HCT116 (cell line): ENCODE results near the gene RALGPS2. TPM values are rescaled to one million over a fixed set of nuclear protein-coding genes. Genes with fewer than 3 reads are reported as not detected.

ENCODE experiments used
- ATAC-seq: fragments of 200-7000 bp; cut with Tn5 transposase; 2 replicates; pipeline ENCODE4 v1.9.1; 2020; ENCODE audit warnings: mild to moderate bottlenecking, moderate library complexity
- BruUV-seq: library from RNA; stranded (reverse); fragments of 400-500 nt; replicated peaks from 2 replicates; lab custom pipeline; 2021; lab: Mats Ljungman, UMichigan
- CTCF ChIA-PET: fragments of 300-600 bp; sonication (Branson Sonifier 250); formaldehyde crosslinking; loops from one replicate; lab custom pipeline; 2021; ENCODE audit warnings: antibody characterized with exemption; lab: Charles Lee
- POLR2A ChIA-PET: fragments of 300-600, 350-600 bp; sonication (Branson Sonifier 250); formaldehyde crosslinking; loops from one replicate; lab custom pipeline; 2021; ENCODE audit warnings: antibody characterized with exemption; lab: Charles Lee
- RAD21 ChIA-PET, 2 experiments: fragments of 300-600 bp; sonication (Branson Sonifier 250); formaldehyde crosslinking; loops; one replicate each; lab custom pipeline; 2023; ENCODE audit warnings: low total read pairs in 2 of 2; ENCODE audit not compliant: uncharacterized antibody in 2 of 2, unreplicated experiment in 2 of 2, low non-redundant PET in 1 of 2; lab: Charles Lee
- DNase-seq: peaks from one replicate; pipeline ENCODE4 v3.0.0-alpha.2; 2010; ENCODE audit warnings: low read depth, low spot score
- H2AFZ ChIP-seq: fragments of 200-600 bp; shearing (Covaris generic), sonication (generic); 2 replicates; pipeline ENCODE4 v1.6.1; 2017; ENCODE audit warnings: low read depth, mixed run types, mixed read lengths, antibody characterized with exemption, low read length; ENCODE audit not compliant: poor library complexity, severe bottlenecking
- H3K27ac ChIP-seq: 2 replicates; pipeline ENCODE4 v1.5.1; 2012; ENCODE audit warnings: low read depth, low read length
- H3K27me3 ChIP-seq: fragments of 200-600 bp; sonication (generic); 2 replicates; pipeline ENCODE4 v1.6.1; 2016; ENCODE audit warnings: mixed run types, low read length, mixed read lengths; ENCODE audit not compliant: insufficient read depth
- H3K36me3 ChIP-seq, 2 experiments: fragments of 200-500 bp in 1 of 2; fragments of 200-600 bp in 1 of 2; sonication (Bioruptor generic) in 1 of 2; sonication (generic) in 1 of 2; 2 replicates each; pipeline versions ENCODE4 v1.5.1 to v1.6.1; 2014 to 2016; ENCODE audit warnings: low read length in 2 of 2, inconsistent platforms in 1 of 2, mixed read lengths in 1 of 2, mixed run types in 1 of 2; ENCODE audit not compliant: insufficient read depth in 2 of 2, control insufficient read depth in 1 of 2
- H3K4me1 ChIP-seq, 2 experiments: fragments of 200-600 bp in 1 of 2; sonication (generic) in 1 of 2; 2 replicates each; pipeline versions ENCODE4 v1.5.1 to v1.6.1; 2012 to 2017; ENCODE audit warnings: low read length in 2 of 2, inconsistent platforms in 1 of 2, mild to moderate bottlenecking in 1 of 2, mixed read lengths in 1 of 2, mixed run types in 1 of 2, moderate library complexity in 1 of 2; ENCODE audit not compliant: insufficient read depth in 2 of 2, control insufficient read depth in 1 of 2
- H3K4me2 ChIP-seq: fragments of 200-600 bp; sonication (generic); 2 replicates; pipeline ENCODE4 v1.6.1; 2017; ENCODE audit warnings: mixed run types, low read length, mixed read lengths
- H3K4me3 ChIP-seq, 2 experiments: fragments of 200-600 bp in 1 of 2; sonication (generic) in 1 of 2; replicated peaks in 1 of 2; 2 replicates each; pipeline ENCODE4 v1.5.1; 2011 to 2016; ENCODE audit warnings: low read length in 2 of 2, control low read depth in 1 of 2, low read depth in 1 of 2, mild to moderate bottlenecking in 1 of 2, mixed read lengths in 1 of 2, mixed run types in 1 of 2
- H3K79me2 ChIP-seq: fragments of 200-600 bp; sonication (generic); 2 replicates; pipeline ENCODE4 v1.6.1; 2017; ENCODE audit warnings: mild to moderate bottlenecking, mixed run types, low read length, moderate library complexity, mixed read lengths; ENCODE audit not compliant: insufficient read depth
- H3K9ac ChIP-seq: fragments of 200-600 bp; sonication (generic); 2 replicates; pipeline ENCODE4 v1.6.1; 2016; ENCODE audit warnings: low read length, mixed read lengths
- H3K9me2 ChIP-seq: fragments of 200-600 bp; sonication (generic), shearing (Covaris generic); 2 replicates; pipeline ENCODE4 v1.6.1; 2017; ENCODE audit warnings: mixed run types, mild to moderate bottlenecking, moderate library complexity; ENCODE audit not compliant: insufficient read depth
- H3K9me3 ChIP-seq, 2 experiments: fragments of 200-500 bp in 1 of 2; fragments of 200-600 bp in 1 of 2; sonication (Bioruptor generic) in 1 of 2; sonication (generic) in 1 of 2; 2 replicates each; pipeline ENCODE4 v1.6.1; 2014 to 2017; ENCODE audit warnings: low read length in 2 of 2, mixed read lengths in 2 of 2, inconsistent platforms in 1 of 2, low read depth in 1 of 2, mild to moderate bottlenecking in 1 of 2, mixed run types in 1 of 2, moderate library complexity in 1 of 2; ENCODE audit not compliant: control insufficient read depth in 1 of 2, insufficient read depth in 1 of 2
- H4K20me1 ChIP-seq: fragments of 200-600 bp; sonication (generic), shearing (Covaris generic); 2 replicates; pipeline ENCODE4 v1.6.1; 2017; ENCODE audit warnings: mixed run types, mild to moderate bottlenecking, moderate library complexity; ENCODE audit not compliant: insufficient read depth
- CBX3 ChIP-seq: IDR thresholded peaks from 2 replicates; pipeline ENCODE4 v1.6.1; 2012; ENCODE audit warnings: low read depth
- CEBPB ChIP-seq: IDR thresholded peaks from 2 replicates; pipeline ENCODE4 v1.6.1; 2012; ENCODE audit warnings: low read depth
- CTCF ChIP-seq, 3 experiments: fragments of 200-600 bp in 1 of 3; sonication (generic) in 1 of 3; IDR thresholded peaks in 2 of 3; conservative IDR thresholded peaks in 1 of 3; 2 replicates each; pipeline ENCODE4 v1.5.1; 2012 to 2017; ENCODE audit warnings: low read depth in 2 of 3, low read length in 2 of 3, antibody characterized with exemption in 1 of 3, borderline replicate concordance in 1 of 3, control low read depth in 1 of 3, mild to moderate bottlenecking in 1 of 3, mixed read lengths in 1 of 3, mixed run types in 1 of 3, moderate library complexity in 1 of 3; ENCODE audit not compliant: insufficient read depth in 1 of 3
- EZH2 ChIP-seq: fragments of 200-600 bp; sonication (generic); IDR thresholded peaks from 2 replicates; pipeline ENCODE4 v1.6.1; 2017; ENCODE audit warnings: antibody characterized with exemption, mixed run types
- EZH2phosphoT487 ChIP-seq: fragments of 200-600 bp; IDR thresholded peaks from 2 replicates; pipeline ENCODE4 v1.6.1; 2018; ENCODE audit warnings: antibody characterized with exemption, borderline replicate concordance
- JUND ChIP-seq: IDR thresholded peaks from 2 replicates; pipeline ENCODE4 v1.6.1; 2012
- RAD21 ChIP-seq: IDR thresholded peaks from 2 replicates; pipeline ENCODE4 v1.6.1; 2012; ENCODE audit warnings: low read depth, mild to moderate bottlenecking
- REST ChIP-seq: IDR thresholded peaks from 2 replicates; pipeline ENCODE4 v1.6.1; 2012; ENCODE audit warnings: low read depth
- SRF ChIP-seq: IDR thresholded peaks from 2 replicates; pipeline ENCODE4 v1.6.1; 2012; ENCODE audit warnings: low read depth
- TCF7L2 ChIP-seq: IDR thresholded peaks from 2 replicates; pipeline ENCODE4 v1.7.0; 2011; ENCODE audit warnings: borderline replicate concordance, inconsistent platforms; ENCODE audit not compliant: insufficient read depth, insufficient read length; ENCODE audit errors: extremely low read depth
- intact Hi-C: fragments of 100-400 bp; cut with micrococcal nuclease; formaldehyde crosslinking; loops from 2 replicates; pipeline ENCODE4 v1.10.0; 2022
- total RNA-seq: library from RNA; stranded (reverse); gene quantifications from one replicate; pipeline ENCODE4 v1.2.1, GENCODE V29; 2021; ENCODE audit not compliant: unreplicated experiment
- TF ChIP-seq, protein P1 (sequence below): IDR thresholded peaks from 2 replicates; pipeline ENCODE4 v1.6.1; 2012
- TF ChIP-seq, protein P2 (sequence below): IDR thresholded peaks from 2 replicates; pipeline ENCODE4 v1.6.1; 2012

RALGPS2 gene
- total RNA-seq, 1 experiment from 2014 or later, result 25.6 TPM

DNA sequence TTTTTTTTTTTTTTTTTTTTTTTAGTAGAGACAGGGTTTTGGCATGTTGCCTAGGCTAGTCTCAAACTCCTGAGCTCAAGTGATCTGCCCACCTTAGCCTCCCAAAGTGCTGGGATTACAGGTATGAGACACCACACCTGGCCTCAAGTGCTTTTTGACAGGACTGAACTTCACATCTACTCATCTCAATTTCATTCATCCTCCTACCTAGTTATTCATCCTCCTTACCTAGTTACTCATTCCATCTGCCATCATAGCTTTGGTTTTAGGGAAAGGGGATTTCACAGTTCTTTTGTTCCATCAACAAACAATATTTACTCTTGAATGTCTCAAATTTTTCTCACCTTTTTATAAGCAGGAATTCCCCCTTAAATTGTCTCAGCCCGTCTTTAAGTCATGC is 38.6 kb upstream of the RALGPS2 start:
- no peak overlapping the region for H3K4me3 ChIP-seq
- no peak overlapping the region for H3K9ac ChIP-seq
- POLR2A ChIA-PET, result no interaction called here
- H3K27me3 ChIP-seq, result no peaks in the 10 kb centered on the region
- no peaks in the 10 kb centered on the region for H3K9me3 ChIP-seq
- no peaks in the 10 kb centered on the region for H3K9me2 ChIP-seq
- BruUV-seq, result no TSS peak
- H3K4me2 ChIP-seq, result no peak overlapping the region
- no peaks in the 10 kb centered on the region for H4K20me1 ChIP-seq
- TF ChIP-seq EZH2 (no peak), EZH2phosphoT487 (no peak), CEBPB (no peak)
- TF ChIP-seq, all 23 proteins: peak for 0
- ATAC-seq (no peak), DNase-seq (no peak)
- peaks cover 32 to 49% of the 10 kb centered on the region in 2 experiments for H3K4me1 ChIP-seq
- CTCF ChIA-PET, result no interaction called here
- intact Hi-C loops, result no loop called here
- peak overlapping the region; percentile 41 for H2AFZ ChIP-seq
- RAD21 ChIA-PET, result interaction anchor here in 1 of 2 experiments (0.6 kb wide), 1 partner anchor 316 kb away, joined by 3 read pairs; no protein-coding TSS in a partner anchor
- H3K27ac ChIP-seq, result no peak overlapping the region
- no peaks in the 10 kb centered on the region for H3K36me3 ChIP-seq
- H3K79me2 ChIP-seq, result no peaks in the 10 kb centered on the region

- Histone ChIP-seq H3K27me3 (no peaks in the 10 kb centered on the region), H3K9me3 (no peaks in the 10 kb centered on the region), H2AFZ (no peak overlapping the region), H3K4me1 (peaks cover 25 to 34% of the 10 kb centered on the region in 2 experiments), H3K9me2 (no peaks in the 10 kb centered on the region), H3K79me2 (no peaks in the 10 kb centered on the region), H3K27ac (no peak overlapping the region), H3K4me2 (no peak overlapping the region), H3K36me3 (no peaks in the 10 kb centered on the region), H3K9ac (no peak overlapping the region), H4K20me1 (no peaks in the 10 kb centered on the region), H3K4me3 (no peak overlapping the region)
- ATAC-seq (no peak), DNase-seq (no peak)
- POLR2A ChIA-PET, result no interaction called here
- no TSS peak for BruUV-seq
- CTCF ChIA-PET, result no interaction called here
- RAD21 ChIA-PET, result no interaction called here
- intact Hi-C loops, result no loop called here
- TF ChIP-seq REST (no peak), RAD21 (no peak), CBX3 (no peak), SRF (no peak), CTCF (IDR thresholded peaks at IDR 0.05 in 2 of 3, conservative IDR thresholded peaks at IDR 0.05 in 1 of 3; ENCODE audit: borderline replicate concordance in 1 of 3, insufficient read depth in 1 of 3, low read depth in 2 of 3, low read length in 2 of 3) (no peak), TCF7L2 (no peak), JUND (no peak), EZH2 (no peak)
- TF ChIP-seq, protein P1, sequence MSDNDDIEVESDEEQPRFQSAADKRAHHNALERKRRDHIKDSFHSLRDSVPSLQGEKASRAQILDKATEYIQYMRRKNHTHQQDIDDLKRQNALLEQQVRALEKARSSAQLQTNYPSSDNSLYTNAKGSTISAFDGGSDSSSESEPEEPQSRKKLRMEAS, result no peak
- TF ChIP-seq, protein P2, sequence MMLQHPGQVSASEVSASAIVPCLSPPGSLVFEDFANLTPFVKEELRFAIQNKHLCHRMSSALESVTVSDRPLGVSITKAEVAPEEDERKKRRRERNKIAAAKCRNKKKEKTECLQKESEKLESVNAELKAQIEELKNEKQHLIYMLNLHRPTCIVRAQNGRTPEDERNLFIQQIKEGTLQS, result no peak
Observed at GRCh38 chr1:178688244-178688643, 36.8 kb upstream of the RALGPS2 start.
